Hematopoietic multipotent progenitor cell treated with erythropoietin and hydrocortisone succinate and interleukin-3 and kit ligand, for 17 days (in vitro differentiated cells): Measurements from ENCODE around the gene CORO7.

ENCODE experiments used
- DNase-seq: peaks from one replicate; pipeline ENCODE4 v3.0.0-alpha.2; 2015; ENCODE audit warnings: low spot score

Gene CORO7

GRCh38 chr16:4383591-4384444 lies 32.6 kb downstream of the CORO7 start:
- no peak for DNase-seq

- no peak for DNase-seq
Measured at GRCh38 chr16:4382795-4383357, 33.5 kb downstream of the CORO7 start.

GRCh38 chr16:4381935-4382794 lies 34.2 kb downstream of the CORO7 start:
- DNase-seq = no peak

GRCh38 chr16:4381072-4381934 lies 35.1 kb downstream of the CORO7 start:
- DNase-seq = no peak

- no peak for DNase-seq
Measured at GRCh38 chr16:4380119-4381063, 36.0 kb downstream of the CORO7 start.

- no peak for DNase-seq
Measured at GRCh38 chr16:4378999-4379690, 37.3 kb downstream of the CORO7 start.

- DNase-seq = no peak
Measured at GRCh38 chr16:4378161-4378666, 38.2 kb downstream of the CORO7 start.

GRCh38 chr16:4377573-4378154 lies 38.7 kb downstream of the CORO7 start:
- DNase-seq = no peak

GRCh38 chr16:4376893-4377572 lies 39.4 kb downstream of the CORO7 start:
- no peak for DNase-seq

- no peak for DNase-seq
Measured at GRCh38 chr16:4376126-4376892, 40.1 kb downstream of the CORO7 start.

- DNase-seq = no peak
Measured at GRCh38 chr16:4375717-4376116, 40.7 kb downstream of the CORO7 start.

- DNase-seq = no peak
Measured at GRCh38 chr16:4373909-4374742, 42.3 kb downstream of the CORO7 start.

- DNase-seq = no peak
Measured at GRCh38 chr16:4373356-4373908, 43.0 kb downstream of the CORO7 start.

- DNase-seq = no peak
Measured at GRCh38 chr16:4372578-4373355, 43.6 kb downstream of the CORO7 start.

- DNase-seq = no peak
Measured at GRCh38 chr16:4372001-4372577, 44.3 kb downstream of the CORO7 start.
